UCSD-AML1 (cell line): ENCODE measurements around the gene EXD3.

Experiments
- DNase-seq: peaks from one replicate; lab custom pipeline; 2025; ENCODE audit not compliant: unreplicated experiment; lab: John Stamatoyannopoulos, UW

The EXD3 gene

GRCh38 chr9:137448602-137448962 lies 25.6 kb upstream of the EXD3 start:
- DNase-seq: no peak

GRCh38 chr9:137447722-137448601 lies 25.0 kb upstream of the EXD3 start:
- no peak for DNase-seq

- DNase-seq: no peak
These were observed 24.0 kb upstream of the EXD3 start for GRCh38 chr9:137446851-137447471.

GRCh38 chr9:137445930-137446431 lies 23.0 kb upstream of the EXD3 start:
- no peak for DNase-seq

- peak; percentile 75 for DNase-seq
These were observed 22.4 kb upstream of the EXD3 start for GRCh38 chr9:137445275-137445807.

- no peak for DNase-seq
These were observed 21.3 kb upstream of the EXD3 start for GRCh38 chr9:137444106-137444790.

- DNase-seq: no peak
These were observed 19.0 kb upstream of the EXD3 start for GRCh38 chr9:137441935-137442321.

GRCh38 chr9:137441289-137441934 lies 18.4 kb upstream of the EXD3 start, which contains the start of gene ENTPD8:
Gene ENTPD8 (minus strand): TSS chr9:137441357. CDS start chr9:137438285, 3,072 bp downstream.
- DNase-seq: peak; percentile 54

- no peak for DNase-seq
These were observed 16.3 kb upstream of the EXD3 start for GRCh38 chr9:137439158-137439714.

GRCh38 chr9:137438591-137439157 lies 15.7 kb upstream of the EXD3 start:
- DNase-seq: no peak

GRCh38 chr9:137437691-137438590 lies 15.0 kb upstream of the EXD3 start:
- no peak for DNase-seq

- DNase-seq: no peak
These were observed 14.0 kb upstream of the EXD3 start for GRCh38 chr9:137436761-137437600.

- no peak for DNase-seq
These were observed 13.2 kb upstream of the EXD3 start for GRCh38 chr9:137435980-137436760.

GRCh38 chr9:137435381-137435891 lies 12.5 kb upstream of the EXD3 start:
- DNase-seq: no peak

GRCh38 chr9:137434498-137435380 lies 11.8 kb upstream of the EXD3 start:
- no peak for DNase-seq

- DNase-seq: no peak
These were observed 11.0 kb upstream of the EXD3 start for GRCh38 chr9:137433916-137434431.
